ENCODE measurements around the gene KCNJ15.

KCNJ15 gene

DNA sequence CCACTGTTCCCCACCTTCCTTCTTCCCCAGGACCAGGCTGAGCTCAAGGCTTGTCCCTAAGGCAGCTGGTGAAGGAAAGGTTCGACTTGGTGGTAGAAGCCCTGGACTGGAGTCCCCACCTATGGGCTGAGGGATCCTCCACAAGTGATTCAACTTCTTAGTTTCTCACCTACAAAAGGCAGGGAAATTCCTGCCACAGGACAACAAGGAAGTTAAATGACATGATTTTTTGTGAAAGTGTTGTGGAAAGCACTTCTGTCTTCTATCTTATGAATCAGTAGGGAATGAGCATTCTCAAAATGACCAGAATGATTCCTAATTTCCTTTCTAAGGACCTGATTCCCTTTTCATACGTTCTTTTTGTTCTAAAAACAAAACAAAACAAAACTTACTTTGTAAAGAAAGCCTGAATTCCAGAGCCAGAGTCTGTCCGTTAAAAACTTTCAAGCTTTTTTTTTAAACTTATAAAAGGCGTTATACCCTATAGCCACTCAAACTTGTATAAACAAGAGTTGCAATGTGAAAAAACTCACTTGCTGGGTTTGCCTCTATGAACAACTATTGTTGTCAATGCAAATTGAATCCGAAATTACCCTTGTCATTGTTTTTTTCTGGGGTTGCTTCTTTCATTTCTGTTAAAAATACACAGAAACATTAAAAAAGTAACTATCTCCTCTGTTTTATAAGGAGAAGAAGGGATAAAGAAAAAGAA, 12.2 kb downstream of the KCNJ15 start:
- DNase-seq, result no peak

DNA sequence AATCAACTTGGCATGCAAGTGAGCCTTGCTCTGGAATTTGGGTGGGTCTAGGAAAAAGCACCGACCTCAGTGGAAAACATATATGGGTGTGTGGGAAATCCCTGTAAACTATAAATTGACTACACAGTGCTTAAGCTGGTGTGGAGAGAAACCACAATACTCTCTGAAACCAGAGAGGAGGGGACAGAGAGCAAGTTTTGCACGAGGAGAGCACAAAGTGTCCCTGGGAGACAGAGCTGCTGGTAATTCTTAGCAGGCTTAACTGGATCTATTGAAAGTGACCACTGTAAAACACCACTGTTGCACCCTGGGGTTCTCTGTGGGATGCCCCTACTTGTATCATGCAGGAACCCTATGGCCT, 12.8 kb downstream of the KCNJ15 start:
- no peak for DNase-seq

- DNase-seq, result no peak
Measured at GRCh38 chr21:38272215-38272614, 15.4 kb downstream of the KCNJ15 start.

GRCh38 chr21:38273745-38274542, 17.2 kb downstream of the KCNJ15 start:
- no peak for DNase-seq

GRCh38 chr21:38277501-38278131, 20.8 kb downstream of the KCNJ15 start:
- DNase-seq, result no peak

- DNase-seq, result no peak
Measured at GRCh38 chr21:38280454-38280853, 23.7 kb downstream of the KCNJ15 start.

- DNase-seq, result no peak
Measured at GRCh38 chr21:38280867-38281266, 24.1 kb downstream of the KCNJ15 start.

- no peak for DNase-seq
Measured at GRCh38 chr21:38282921-38283320, 26.1 kb downstream of the KCNJ15 start.

DNA sequence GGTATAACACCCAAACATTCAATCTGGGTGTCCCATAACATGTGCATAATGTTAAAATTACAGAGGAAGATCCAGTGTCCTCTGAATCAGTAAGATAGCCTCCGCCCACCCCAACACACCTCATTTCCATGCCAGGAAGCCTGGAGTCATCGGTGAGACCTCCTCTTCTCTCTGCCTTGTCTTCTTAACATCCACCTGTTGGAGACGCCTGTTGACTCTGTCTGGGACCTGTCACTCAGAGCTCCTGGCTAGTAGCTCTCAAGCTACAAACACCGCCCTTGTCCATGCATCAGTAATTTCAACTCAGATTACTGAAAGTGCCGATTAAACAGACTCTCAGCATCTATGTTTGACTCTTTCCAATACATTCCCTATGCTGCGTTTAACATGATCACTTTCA, 27.4 kb downstream of the KCNJ15 start:
- no peak for DNase-seq

DNA sequence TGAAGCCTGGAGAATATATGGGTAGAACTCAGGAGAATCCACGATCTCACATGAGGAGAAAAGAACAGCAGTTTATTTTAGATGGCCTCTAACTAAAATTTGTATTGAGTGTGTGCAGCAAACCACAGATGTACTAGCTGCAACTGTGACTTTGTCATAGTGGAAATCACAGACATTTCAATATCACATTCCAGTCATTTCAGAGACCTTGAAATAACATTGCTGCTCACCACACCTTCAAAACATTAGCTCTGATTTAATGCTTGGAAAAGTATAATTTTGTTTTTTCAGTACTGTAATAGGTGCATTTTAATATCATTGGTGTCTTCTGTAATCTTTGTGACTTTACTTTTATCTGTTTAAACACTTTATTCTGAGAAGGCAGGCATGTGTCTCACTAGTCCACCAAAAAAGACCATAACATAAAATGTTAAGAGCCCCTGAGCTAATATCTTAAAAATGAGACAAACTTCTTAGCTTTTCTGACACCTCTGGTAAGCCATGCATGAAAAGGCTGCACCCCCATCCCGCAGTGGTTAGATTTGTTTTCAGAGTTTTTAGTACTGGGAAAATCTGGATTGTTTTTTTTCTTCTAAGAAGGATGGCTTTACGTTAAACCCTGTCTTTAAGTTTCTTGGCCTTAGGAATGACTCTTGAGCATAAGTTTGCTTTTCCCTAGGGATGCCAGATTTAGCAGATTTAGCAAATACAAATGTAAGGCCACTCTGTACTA, 30.1 kb downstream of the KCNJ15 start:
- DNase-seq, result no peak

GRCh38 chr21:38287476-38287875, 30.7 kb downstream of the KCNJ15 start:
- DNase-seq, result no peak

DNA sequence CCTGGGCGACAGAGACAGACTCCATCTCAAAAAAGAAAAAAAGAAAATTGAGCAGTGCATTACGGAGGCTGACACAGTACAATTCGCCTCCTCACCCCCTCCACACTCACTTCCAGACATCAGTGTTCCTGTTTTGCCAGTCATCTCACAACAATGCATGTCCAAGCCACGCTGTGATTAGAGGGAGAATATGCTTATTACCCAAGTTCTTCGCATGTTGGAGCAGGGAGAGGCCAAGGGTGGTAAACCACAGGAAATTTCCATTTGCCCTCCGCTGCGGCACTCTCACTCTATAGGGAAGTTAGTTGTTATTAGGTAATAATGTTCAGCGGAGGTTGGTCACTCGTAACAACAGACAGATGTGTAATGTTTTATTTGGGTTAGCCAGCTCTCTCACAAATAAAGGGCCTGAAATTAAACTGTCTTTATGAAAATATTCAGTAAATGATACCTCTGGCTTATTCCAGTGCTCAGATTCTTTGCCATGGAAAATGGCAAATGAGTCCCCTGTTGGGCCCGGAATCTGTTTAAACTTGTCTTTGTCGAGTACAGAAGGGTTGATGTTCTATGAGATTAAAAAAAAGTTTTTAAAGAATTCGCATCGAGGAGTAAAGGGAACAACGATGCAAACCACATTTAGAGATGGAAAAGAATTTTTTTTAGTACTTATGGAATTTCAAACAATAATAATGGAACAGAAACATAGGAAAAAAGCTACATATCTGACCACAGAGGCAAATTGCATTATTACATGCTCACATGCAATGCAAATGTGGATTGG, 33.1 kb downstream of the KCNJ15 start:
- no peak for DNase-seq

DNA sequence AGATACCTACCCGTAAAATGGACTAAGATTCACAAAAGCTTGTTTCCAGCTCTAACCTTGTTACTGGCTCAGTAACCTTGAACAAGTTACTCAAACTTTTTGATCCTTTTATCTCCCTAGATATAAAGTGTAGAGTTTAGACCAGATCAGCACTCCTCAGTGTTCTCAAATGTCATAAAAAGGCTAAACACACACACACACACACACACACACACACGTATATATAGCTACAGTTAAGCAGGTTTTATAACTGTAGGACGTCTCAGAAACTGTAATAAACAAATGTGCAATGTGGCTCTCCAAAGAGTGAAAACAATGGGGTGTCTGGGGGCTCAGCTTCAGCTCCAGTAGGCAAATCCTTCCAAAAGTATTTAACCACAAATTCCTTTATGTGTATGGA, 34.0 kb downstream of the KCNJ15 start:
- DNase-seq, result no peak

GRCh38 chr21:38291874-38292273, 35.1 kb downstream of the KCNJ15 start:
- no peak for DNase-seq

- no peak for DNase-seq
Measured at GRCh38 chr21:38293113-38293512, 36.3 kb downstream of the KCNJ15 start.

DNA sequence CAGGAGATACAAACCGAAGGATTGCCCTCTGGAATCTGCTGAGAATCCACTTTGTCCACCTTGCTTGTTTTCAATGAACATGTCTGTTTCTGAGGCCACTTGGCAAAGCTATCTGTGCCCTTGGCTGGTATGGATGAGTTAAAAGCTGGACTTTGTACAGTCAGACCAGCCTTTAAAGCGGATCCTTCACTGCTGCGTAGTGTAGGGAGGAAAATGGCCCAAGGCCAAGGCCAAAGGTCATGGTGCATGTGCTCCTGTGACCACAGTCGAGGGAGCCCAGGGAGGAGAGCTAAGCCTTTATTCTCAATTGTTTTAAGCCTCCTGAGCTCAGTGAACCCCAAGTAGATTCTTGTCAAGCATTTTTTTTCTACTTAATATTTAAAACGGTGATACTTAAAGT, 37.0 kb downstream of the KCNJ15 start:
- DNase-seq, result no peak

DNA sequence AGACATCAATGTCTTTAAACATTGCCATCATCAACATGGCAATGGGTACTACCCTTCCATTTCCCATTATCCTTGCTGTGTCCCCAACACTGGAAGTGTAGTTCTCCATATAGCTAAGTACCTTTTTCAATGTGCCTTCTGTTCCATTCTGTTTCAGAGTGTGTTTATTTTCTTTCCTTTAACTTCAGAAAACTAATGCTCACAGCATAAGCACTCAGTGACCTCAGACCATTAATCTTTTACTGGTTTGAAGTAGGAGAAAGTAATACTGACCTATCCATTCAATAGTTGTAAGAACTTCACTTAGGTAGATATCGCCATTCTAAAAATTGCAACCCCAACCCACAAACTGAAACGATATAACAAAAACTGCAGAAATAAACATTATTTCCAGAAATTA, 37.8 kb downstream of the KCNJ15 start:
- no peak for DNase-seq

- no peak for DNase-seq
Measured at GRCh38 chr21:38295997-38296764, 39.4 kb downstream of the KCNJ15 start.

- DNase-seq, result no peak
Measured at GRCh38 chr21:38297194-38297631, 40.4 kb downstream of the KCNJ15 start.

DNA sequence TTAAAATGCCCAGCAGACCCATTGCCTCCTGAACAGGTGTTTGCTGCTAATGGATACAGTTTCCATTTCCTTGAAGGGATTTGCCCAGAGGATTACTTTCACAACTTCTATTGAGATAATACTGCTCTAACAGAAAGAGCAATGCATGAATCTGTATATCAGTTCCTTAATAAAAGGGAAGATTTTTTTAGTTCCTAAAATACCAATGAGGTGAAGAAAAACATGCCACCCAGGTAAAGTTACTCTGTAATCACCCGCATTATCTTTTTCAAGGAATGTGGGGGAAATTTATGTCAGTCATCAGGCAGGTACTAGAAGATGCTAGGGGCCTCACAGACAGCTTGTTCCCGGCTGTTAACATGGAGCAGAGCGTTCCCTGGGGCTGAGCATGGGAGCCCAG, 41.1 kb downstream of the KCNJ15 start:
- no peak for DNase-seq

DNA sequence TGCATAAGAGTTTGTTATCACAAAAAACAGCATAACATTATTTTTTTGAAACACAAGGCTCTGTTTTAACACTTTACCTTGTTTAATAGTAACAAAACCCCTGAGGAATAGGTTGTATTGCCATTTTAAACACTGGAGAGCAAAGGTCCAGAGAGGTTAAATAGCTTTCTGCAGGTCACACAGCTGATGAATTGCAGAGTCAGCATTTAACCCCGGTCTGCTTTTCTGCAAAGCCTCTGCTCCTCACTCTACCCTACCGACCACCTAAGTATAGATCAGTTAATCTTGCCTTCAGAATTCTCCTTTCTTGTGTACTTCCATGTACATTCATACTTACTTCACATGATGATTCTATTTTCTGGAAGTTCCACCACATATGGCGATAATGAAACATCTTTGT, 42.0 kb downstream of the KCNJ15 start:
- no peak for DNase-seq

DNA sequence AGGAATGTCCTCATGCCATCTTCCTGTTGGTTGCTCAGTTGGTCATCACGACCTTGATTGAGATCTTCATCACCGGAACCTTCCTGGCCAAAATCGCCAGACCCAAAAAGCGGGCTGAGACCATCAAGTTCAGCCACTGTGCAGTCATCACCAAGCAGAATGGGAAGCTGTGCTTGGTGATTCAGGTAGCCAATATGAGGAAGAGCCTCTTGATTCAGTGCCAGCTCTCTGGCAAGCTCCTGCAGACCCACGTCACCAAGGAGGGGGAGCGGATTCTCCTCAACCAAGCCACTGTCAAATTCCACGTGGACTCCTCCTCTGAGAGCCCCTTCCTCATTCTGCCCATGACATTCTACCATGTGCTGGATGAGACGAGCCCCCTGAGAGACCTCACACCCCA, 42.9 kb downstream of the KCNJ15 start:
- no peak for DNase-seq

All from NCI-H1436 (cell line).